Measurements from ENCODE around the gene FNDC3B.
A peak's percentile ranks its signal among the peaks of the same experiment; 100 is the strongest.
"Not testable (repeated sequence)": the region's sequence is repeated elsewhere in the genome, so short reads cannot be mapped to it uniquely, and the experiment has no call there.

The FNDC3B gene

DNA sequence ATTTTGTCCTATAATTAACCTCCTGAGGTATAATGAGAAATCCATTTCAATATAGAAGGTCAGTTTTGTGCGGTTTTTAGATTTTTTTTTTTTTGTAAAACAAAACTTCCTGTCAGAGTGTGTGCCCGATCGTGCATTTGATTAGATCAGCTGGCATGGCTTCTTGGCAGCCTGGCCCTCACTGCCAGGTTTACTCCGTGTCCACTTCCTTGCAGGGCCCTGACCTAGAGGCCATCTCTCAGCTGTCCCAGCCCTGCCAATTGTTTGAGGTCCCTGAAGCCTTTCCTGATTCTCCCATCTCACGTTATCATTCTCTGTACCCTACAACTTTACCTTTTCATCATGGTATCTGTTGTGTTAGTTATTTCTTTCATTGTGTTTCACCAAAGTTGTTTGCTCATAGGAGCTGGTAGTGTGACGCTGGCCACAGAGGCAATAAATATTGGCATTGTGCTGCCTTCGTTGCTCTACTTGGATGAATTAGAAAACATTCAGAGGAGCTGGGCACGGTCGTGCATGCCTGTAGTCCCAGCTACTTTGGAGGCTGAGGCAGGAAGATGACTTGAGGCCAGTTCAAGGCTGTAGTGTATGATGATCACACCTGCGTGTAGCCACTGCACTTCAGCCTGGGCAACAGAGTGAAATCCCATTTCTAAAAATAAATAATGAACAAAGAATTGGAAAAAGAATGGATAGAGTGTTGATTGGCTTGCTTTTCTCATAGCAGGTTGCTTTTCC, 206.9 kb downstream of the FNDC3B start:
- FAIRE-seq = no peak

DNA sequence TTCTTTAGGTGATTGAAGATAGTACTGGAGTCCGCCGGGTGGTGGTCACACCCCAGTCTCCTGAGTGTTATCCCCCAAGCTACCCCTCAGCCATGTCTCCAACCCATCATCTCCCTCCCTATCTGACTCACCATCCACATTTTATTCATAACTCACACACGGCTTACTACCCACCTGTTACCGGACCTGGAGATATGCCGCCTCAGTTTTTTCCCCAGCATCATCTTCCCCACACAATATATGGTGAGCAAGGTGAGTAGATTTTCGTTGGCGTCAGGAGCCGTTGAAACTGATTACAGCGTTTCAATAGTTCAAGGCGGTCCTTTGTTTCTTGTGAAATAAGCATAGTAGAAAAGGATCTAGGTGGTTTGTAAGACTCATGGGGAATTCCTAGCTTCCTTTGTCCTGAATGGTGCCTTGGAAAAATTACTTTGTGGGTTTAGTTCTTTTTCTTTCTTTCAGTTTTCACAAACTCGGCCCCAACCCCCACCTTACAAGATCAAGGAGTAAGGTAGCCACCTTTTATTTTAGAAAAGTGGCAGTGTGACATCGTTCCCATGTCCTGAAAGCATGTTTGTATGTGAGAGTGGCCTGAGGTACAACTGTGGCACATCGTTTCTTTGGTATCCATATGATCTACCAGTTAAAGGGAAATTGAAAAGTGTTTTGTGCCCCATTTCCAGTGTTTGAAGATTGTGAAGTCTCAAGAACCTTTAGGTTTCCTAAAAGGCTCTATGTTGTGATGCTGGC, 208.3 kb downstream of the FNDC3B start:
- no peak for FAIRE-seq

DNA sequence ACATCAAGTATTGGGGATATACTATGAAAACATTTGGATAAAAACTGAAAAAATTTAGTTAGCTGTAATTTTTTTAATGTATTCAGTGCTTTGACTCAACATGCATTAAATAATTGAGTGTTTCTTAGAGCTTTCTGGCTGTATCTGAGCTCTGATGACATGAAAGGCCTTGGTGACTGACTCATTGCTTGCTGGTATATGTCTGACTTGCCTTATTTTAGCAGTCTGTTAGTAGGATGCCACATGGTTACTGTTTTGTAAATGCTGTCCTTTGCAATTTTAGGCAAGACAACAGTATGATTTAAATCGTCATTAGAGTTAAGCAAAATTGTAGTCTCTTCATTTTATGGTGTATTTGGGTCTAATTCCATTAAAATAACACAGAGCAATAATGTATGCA, 209.7 kb downstream of the FNDC3B start:
- no peak for FAIRE-seq

DNA sequence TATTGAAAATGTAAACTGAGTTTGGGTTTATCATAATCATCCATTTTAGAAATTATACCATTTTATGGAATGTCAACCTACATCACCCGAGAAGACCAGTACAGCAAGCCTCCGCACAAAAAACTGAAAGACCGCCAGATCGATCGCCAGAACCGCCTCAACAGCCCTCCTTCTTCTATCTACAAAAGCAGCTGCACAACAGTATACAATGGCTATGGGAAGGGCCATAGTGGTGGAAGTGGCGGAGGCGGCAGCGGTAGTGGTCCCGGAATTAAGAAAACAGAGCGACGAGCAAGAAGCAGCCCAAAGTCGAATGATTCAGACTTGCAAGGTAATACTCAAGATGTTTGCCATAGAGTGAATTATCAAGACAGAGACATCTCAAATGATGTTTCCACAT, 211.8 kb downstream of the FNDC3B start:
- no peak for FAIRE-seq

DNA sequence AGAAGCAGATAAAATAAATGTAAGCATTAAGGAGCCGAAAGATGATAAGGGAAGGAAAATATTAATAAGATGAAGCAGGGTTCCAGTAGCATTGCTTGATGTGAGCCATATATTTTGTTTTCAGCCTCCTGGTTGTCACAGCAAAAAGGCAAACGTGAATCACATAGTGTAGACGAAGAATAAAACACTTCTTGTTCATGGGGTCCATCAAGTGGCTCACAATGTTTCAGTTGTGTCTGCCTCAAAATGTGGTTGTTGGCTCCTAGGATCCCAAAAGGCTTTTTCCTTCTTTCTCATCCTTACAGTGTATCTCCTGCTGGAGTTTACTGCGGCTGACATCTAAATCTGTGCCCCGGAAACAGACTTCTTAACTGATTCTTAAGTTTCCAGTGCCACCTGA, 213.8 kb downstream of the FNDC3B start:
- FAIRE-seq = no peak

DNA sequence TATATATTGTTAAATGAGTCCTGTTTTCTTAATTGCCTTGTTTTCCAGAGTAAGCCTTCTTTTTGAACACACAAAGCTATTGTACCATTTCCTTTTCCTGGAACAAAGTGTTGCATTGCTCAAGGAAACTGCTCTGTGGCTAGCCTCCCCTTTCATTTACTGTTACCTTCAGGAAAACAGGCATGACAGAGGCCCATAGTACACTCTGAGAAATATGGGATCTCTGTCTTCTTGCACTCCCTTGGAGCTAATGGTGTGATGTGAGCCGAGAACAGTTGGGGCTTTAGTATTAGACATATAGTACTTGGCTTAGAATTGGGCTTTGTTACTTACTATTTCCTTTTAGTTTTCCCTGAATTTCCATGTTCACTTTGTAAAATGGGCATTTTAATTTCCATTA, 215.2 kb downstream of the FNDC3B start:
- no peak for FAIRE-seq

DNA sequence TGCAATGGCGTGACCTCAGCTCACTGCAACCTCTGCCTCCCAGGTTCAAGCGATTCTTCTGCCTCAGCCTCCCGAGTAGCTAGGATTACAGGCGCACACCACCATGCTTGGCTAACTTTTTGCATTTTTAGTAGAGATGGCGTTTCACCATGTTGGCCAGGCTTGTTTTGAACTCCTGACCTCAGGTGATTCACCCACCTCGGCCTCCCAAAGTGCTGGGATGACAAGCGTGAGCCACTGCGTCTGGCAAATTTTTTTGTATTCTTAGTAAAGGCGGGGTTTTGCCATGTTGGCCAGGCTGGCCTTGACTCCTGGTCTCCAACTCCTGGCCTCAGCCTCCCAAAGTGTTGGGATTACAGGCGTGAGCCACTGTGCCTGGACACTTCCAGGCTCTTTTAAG, 215.9 kb downstream of the FNDC3B start:
- FAIRE-seq = not testable (repeated sequence)

DNA sequence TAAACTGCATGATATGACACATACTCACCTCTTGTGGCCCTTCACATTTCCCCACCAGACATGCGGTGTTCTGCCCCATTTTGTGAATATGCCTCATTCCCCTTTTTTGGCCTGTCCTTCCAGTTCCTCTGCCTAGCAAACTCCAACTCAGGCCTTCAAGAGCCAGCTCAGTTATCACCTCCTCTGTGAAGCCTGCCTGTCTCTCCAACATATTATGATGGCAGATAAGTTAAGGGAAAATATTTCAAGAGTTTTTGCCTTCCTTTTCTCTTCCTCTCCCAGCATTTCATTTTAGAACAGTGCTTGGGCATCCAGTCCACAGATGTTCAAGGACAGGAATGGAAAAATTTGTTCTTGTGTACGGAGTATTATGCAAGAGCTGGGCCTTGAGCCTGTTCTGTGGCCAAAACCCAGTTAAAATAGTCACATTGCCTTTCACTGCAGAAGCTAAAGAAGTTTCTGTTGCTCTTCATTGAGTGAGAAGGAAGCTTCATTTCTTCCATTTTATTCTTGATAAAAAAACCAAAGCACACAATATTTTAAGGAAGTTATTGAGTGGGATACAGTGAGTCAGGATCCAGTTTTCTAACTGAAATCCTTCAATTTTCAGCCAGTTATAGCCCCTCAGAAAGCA, 216.8 kb downstream of the FNDC3B start:
- no peak for FAIRE-seq

DNA sequence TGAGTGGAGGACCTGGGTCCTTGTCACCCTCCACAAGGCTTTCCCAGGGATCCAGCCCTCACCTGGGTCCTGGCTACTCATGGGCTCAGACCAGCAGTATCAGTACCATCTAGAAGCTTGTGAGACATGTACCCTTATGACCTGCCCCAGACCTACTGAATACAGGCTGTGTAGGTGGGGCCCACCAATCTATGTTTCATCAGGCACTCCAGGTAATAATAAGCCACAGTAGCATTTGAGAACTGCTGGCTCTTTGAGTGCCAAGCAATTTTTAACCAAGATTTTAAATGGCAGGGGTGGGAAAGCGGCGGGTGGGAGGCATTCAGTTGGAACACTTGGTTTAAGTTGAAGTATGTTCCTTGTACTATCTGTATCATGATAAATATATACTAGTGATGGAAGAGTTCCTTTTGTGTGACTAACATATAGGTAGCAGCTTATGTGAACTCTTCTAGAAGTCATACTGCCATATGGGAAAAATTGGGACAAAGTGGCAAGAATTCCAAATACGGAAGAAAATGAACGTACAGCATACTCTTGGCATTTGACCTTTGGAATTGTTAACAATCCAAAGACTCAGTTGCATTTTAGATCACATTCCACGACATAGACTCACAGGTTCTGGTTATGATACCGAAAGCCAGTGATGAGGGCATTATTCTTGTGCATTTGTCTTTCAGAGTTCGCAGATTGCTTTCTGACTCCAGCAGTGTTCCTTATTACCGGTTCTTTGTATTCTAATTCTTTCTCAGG, 218.4 kb downstream of the FNDC3B start:
- FAIRE-seq = no peak

DNA sequence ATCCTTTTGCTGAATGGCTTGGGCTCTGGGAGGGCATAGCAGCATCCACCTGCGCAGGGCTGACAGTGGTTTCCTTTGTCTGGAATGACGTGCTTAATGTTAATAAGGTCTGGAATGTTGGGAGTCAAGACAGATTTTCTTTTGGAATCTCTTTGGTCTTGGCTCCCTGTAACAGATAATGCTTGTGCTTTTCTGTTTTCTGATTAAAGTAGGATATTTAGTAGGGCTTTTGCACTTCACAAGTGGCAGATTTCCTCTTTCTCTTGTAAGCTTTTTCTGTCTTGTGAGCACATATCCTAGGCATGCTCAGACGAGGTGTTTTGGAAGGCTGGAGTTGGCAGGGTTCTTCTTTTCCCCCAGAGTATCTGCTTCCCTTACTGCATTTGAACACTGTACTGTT, 219.2 kb downstream of the FNDC3B start:
- no peak for FAIRE-seq

DNA sequence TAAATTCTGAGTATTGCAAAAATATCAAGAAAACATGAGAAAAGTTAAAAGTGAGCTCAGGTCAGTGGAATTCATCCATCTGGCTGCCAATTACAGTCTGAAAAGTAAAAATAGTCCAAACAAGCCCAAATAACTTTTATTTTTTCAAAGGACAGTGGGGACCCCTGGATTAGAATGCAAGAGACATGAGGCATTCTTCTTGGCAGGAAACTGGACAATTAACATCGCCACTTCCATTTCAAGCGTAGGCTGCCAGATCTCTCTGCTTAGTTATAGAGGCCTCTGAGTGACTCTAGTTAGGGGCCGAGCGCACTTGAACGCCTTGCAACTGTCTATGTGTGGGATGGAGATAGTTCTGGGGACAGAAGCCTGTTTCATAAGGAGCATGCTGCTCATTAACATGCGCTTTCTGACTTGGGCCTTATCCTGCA, 219.7 kb downstream of the FNDC3B start:
- FAIRE-seq = no peak

DNA sequence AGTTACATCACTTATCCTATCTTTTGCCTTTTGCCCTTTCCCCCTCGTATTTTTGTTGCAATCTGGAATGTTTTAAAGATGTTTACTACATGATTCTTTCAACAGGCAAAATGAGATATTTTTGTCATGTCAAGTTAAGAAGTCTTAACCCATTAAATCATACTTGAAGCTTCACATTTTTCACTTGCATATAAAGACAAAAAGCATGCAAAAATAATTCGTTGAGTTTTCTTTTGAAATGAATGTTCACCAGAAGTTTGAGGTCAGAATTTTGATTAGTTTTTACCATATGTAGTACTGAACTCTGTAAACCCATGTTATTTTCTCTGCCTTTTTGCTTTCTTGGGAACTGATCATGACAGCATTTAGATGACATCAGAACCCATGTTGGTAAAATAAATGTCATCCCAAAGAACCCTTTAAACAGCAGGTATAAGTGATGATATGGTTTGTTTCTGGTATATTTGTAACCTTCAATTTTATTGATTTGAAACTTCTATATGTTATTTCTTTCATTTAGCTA, 220.4 kb downstream of the FNDC3B start:
- FAIRE-seq = peak; percentile 21

DNA sequence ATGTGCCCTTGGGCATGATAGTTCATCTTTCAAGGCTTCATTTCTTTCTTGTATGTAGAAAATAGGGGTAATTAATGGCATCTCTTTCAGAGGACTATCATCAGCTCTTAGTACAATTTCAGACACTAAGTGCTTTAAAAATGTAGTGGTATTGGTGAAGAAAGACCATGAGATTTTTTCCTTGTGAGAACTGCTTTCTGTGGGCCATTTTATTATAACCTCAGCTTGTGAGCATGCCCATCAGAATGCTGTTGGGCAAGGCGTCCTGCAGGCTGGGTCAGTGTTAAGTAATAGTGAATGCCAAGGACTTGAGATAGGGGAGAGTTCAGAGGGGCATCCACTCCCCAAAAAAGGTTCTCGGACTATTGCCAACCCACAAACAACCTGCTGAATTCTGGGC, 221.0 kb downstream of the FNDC3B start:
- FAIRE-seq = no peak

DNA sequence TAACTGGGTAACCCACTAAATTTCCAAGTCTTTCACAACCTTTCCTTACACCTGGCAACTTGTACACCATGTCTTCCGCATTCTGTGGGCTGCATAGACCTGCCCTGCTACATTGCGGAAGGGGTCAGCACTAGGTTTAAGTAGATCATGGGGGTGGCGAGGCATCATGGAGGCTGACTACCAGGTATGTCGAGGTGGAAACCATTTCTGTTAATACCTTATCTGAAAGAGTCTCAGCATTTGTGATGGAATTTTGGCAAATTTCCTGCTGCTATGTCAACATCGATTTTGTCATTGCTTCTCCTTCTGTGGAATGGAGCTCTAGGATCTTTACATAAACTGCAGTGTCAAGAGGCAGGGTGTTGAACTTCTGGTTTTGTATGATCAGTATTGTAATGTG, 221.7 kb downstream of the FNDC3B start:
- no peak for FAIRE-seq

DNA sequence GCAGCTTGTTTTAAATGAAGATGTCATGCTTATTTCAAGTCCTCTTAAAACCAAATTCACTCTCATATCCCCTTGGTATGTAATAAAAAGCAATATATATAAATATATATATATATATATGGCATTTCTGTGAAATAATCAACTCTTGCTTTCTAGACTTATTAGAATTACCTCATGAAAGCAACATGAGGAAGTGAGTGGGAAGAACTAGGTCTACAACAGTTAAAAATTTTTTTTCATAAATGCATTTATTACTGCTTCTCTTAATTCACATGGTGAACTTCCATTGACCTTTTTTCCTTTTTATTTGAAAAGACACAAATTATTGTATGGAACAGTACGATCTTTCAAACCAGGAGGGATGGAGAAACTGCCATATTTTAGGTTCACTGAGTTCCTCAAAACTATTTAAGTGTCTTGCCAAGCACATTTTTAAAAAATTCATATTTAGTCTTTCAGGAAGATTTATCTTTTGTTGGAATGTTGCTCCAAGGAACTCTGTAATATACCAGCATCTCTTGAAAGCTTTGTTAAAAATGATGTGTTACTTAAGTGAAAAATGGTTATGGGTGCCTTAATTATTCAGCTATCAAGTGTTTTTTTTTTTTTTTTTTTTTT, 223.7 kb downstream of the FNDC3B start:
- no peak for FAIRE-seq

DNA sequence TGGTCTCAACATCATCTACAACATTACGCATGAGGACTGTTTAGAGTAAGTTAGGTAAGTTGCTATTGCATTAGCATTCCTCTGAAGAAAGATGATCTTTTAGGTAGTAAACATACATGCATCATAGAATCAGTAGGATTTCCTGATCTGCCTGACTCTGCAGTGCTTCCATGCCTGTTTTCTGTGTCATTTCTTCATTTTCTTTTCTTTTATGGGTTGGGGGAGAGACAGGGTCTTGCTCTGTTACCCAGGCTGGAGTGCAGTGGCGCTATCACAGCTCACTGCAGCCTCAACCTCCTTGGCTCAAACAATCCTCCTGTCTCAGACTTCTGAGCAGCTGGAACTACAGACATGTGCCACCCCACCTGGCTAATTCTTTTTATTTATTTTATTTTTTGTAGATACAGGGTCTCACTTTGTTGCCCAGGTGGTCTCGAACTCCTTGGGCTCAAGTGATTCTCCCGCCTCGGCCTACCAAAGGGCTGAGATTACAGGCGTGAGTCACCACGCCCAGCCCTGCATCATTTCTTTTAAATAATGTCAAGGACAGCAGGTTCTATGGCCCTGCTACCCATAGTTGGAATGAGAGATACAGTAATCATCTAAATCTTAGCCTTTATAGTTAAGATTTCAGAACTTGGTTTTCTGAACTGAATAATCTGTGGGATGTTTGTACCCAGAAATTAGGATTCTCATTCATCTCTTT, 224.6 kb downstream of the FNDC3B start:
- FAIRE-seq = no peak

DNA sequence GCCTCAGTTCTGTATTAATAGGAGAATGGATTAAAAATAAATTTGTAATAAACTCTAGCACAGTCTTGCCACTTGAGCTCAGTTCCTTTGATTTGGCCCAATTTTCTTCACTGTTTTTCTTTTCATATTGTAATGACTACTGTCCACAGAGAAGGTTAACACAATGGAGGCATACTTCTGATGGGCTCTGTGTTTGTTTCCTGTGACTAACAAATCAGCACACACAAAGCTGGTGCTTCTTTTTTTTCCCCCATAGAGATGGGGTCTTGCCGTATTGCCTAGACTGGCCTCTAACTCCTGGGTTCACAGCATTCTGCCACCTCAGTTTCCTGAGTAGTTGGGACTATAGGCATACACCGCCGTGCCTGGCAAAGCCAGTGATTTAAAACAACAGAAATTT, 226.7 kb downstream of the FNDC3B start:
- FAIRE-seq = no peak

DNA sequence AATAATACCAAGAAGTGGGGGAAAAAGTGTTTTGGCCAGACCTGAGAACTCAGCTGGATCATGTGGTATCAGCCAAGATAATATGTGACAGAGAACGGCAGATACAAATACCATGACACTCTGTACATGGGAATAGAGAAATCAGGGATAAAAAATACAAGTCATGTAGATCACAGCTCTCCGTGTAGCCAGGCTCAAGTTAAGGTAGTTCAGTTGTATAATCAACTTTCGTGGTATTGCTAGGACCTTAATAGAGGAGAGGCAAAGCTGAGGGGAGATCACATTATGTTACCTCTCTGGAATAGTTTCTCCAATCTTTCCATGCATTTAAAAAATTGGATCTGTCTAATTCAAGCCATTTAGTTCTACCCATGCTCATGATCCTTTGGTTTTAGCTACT, 229.0 kb downstream of the FNDC3B start:
- no peak for FAIRE-seq

DNA sequence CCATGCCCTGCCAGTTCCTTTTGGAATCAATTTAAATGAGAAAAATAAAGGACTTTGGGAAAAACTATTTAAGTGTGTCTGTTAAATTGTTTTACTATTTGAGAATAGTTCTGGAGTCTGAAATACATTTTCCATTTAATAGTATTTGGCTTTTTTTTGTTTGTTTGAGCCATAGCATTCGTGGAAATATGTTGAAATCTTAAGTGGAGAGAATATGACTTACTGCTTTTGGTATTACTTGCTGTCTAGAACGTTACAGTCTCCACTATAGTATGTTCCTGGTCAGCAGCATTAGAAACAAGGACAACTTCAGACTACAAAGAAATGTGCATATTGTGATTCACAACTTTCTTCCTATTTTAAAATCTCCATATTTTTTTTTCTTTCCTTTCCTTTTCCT, 229.5 kb downstream of the FNDC3B start:
- FAIRE-seq = no peak

DNA sequence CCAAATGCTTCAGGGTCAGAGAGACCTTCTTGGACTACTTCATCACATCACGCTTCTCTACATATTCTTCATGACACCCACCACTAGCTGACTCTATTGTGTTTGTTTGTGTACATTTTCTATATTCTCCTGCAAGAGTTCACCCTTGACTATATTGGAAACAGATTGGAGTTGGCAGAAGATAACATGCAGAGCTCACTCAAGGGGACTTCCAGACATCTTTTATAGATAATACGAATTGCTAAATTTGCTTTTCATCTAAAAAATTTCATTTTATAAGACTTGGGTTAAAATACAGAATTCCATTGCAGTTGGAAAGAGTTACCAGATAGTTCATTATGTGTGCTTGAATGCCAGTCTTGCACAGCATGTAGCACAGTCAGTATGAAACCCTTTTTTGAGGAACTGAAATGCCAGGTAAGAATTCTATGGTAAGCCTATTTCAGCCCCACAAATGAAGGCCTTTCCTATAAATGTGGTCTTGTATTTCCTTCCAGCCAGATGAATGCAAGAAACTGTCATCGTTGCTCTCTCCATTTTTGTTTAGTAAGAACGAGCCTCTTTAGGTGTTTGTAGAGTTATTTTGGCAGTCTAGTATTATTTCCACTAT, 231.3 kb downstream of the FNDC3B start:
- FAIRE-seq = no peak

DNA sequence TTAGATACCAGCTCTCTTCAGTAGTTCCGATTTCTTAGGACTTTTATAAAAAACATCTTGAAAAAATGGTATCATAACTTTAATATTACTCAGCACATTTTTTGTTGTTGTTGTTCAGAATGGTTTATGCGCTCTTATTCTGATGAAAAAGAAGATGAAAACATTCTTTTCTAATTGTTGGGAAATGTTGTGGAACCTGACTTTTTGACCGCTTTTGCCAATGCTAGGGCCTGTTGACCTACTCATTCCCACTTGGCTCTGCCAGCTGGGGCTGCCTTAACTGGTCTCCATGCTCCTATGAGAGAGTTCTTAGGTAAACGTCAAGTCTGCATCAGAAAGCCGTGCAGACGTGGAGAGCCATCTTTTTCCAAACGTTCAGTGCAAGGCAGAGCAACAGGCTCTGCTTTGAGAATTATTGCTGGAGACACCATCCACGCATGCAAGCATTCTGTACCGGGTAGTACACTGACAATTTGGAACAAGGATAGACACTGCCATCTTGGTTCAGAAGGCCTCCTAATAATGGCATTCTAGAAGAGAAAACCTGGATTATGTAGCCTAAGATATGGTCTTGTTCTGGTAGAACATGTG, 232.1 kb downstream of the FNDC3B start:
- FAIRE-seq = no peak

Measured in endometrium (tissue), 2 donors.